ENCODE measurements around the gene TRAPPC2.

DNA sequence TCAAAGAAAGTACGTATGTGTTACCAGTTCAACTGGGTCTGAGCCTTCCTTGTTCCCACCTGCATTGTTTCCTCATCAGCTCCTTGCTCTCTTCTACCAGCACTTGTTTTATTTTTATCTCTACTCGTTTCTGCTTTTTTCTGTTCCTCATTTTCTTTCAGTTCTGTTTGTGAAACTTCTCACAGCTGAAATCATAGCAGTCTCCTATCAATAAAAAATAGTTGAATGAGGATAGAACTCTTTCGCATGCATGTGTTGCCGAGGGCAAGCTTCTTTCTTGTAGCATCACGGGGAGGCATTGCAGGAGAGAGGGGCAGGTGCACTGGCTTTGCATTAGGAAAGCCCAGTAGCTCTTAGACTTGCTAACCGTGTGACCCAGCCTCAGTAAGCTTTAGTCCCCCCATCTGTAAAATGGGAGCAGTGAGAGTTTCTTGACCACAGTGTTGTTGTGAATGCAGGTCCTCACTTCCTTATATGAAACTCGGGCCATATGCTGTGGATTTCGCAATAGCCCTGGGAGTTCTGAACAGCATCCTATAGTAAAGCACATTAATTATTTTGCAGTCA lies 24.8 kb upstream of the TRAPPC2 start:
- TF ChIP-seq CTCF (IDR thresholded peaks at IDR 0.05) (no peak), POLR2A (IDR thresholded peaks at IDR 0.05) (no peak)

Data from adrenal gland (tissue), 5 donors.